ENCODE data around the gene THEMIS2.

GRCh38 chr1:27928216-27928954 lies 56.0 kb downstream of the THEMIS2 start:
- TF ChIP-seq, protein P1, sequence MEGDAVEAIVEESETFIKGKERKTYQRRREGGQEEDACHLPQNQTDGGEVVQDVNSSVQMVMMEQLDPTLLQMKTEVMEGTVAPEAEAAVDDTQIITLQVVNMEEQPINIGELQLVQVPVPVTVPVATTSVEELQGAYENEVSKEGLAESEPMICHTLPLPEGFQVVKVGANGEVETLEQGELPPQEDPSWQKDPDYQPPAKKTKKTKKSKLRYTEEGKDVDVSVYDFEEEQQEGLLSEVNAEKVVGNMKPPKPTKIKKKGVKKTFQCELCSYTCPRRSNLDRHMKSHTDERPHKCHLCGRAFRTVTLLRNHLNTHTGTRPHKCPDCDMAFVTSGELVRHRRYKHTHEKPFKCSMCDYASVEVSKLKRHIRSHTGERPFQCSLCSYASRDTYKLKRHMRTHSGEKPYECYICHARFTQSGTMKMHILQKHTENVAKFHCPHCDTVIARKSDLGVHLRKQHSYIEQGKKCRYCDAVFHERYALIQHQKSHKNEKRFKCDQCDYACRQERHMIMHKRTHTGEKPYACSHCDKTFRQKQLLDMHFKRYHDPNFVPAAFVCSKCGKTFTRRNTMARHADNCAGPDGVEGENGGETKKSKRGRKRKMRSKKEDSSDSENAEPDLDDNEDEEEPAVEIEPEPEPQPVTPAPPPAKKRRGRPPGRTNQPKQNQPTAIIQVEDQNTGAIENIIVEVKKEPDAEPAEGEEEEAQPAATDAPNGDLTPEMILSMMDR (optimal IDR thresholded peaks at IDR 0.05 in 1 of 3, IDR thresholded peaks at IDR 0.05 in 1 of 3, conservative IDR thresholded peaks at IDR 0.05 in 1 of 3; ENCODE audit: extremely low read depth in 1 of 3, insufficient read depth in 2 of 3, low read length in 3 of 3), result no peak
- TF ChIP-seq EZH2 (IDR thresholded peaks at IDR 0.05; ENCODE audit: low read length), result no peak
